Measurements from ENCODE around the gene AHRR. TPM values are rescaled to one million over a fixed set of nuclear protein-coding genes. Genes with fewer than 3 reads are reported as not detected.
"Not testable (repeated sequence)": the region's sequence is repeated elsewhere in the genome, so short reads cannot be mapped to it uniquely, and the experiment has no call there.

AHRR gene
- polyA plus RNA-seq, 1 donor = 3.9 TPM

- no peak overlapping the region for H3K4me3 ChIP-seq (ENCODE audit: low read length)
- DNase-seq = no peak
Measured at GRCh38 chr5:400282-401145, 79.0 kb downstream of the AHRR start.

DNA sequence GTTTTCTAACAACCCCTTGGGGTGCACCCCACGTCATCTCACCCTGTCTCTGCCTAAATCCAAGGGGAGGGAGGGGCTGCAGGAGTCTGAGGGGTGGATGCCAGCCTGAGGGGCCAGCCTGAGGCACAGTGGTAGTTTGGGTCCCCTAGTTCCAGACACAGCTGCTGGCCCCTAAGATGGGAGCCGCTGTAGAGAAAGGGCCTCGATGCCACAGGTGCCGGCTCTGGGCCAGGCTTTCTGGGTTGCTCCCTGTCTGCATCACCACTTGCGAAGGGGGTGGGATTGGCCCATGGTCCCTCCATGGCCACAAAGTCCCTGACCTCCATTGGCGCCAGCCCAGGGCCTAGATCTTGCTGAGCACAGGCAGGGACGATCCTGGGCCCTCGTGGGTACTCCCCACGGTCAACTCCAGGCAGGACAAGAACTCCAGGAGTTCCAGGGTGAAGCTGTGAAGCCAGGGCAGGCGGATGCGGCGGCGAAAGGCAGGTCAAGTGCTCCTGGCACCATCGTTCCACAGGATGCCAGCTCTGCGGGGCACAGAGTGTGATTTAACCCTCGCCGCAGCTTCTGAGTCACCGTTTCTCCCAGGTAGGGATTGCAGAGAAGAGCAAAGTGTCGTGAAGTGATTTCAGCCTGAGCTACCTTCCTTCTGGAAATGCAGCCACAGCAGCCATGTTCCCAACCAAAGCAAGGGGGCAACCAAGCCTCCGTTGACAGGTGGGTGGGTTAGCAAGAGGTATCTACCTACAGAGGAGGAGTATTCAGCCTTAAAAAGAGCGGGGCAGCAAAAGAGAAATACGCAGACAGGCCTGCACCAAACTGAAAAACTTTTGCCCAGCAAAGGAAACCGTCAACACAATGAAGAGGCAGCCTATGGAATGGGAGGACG is 79.9 kb downstream of the AHRR start:
- H3K27me3 ChIP-seq (ENCODE audit: control insufficient read depth, insufficient read depth, low read length) = peaks cover 9% of the 10 kb centered on the region
- no peak for DNase-seq
- H3K4me1 ChIP-seq (ENCODE audit: control insufficient read depth, insufficient read depth, low read length) = peaks cover 16% of the 10 kb centered on the region
- no peaks in the 10 kb centered on the region for H3K36me3 ChIP-seq (ENCODE audit: control insufficient read depth, insufficient read depth, low read length)
- peaks cover 9% of the 10 kb centered on the region for H3K9me3 ChIP-seq (ENCODE audit: control insufficient read depth, low read depth, low read length)
- H3K4me3 ChIP-seq (ENCODE audit: low read length) = no peak overlapping the region
- 100% methylated on average over 1 of the region's 24 CpGs for WGBS (ENCODE audit: insufficient coverage, low lambda C conversion rate)
- no peak overlapping the region for H3K27ac ChIP-seq (ENCODE audit: low read length)

More at GRCh38 chr5:400282-401145, 79.0 kb downstream of the AHRR start:
- Histone ChIP-seq H3K4me1 (ENCODE audit: control insufficient read depth, insufficient read depth, low read length) (peaks cover 16% of the 10 kb centered on the region), H3K36me3 (ENCODE audit: control insufficient read depth, insufficient read depth, low read length) (no peaks in the 10 kb centered on the region), H3K27me3 (ENCODE audit: control insufficient read depth, insufficient read depth, low read length) (peaks cover 9% of the 10 kb centered on the region), H3K27ac (ENCODE audit: low read length) (peak overlapping the region; percentile 53), H3K9me3 (ENCODE audit: control insufficient read depth, low read depth, low read length) (peaks cover 9% of the 10 kb centered on the region)
- 14% methylated on average over 1 of the region's 26 CpGs for WGBS (ENCODE audit: insufficient coverage, low lambda C conversion rate)

DNA sequence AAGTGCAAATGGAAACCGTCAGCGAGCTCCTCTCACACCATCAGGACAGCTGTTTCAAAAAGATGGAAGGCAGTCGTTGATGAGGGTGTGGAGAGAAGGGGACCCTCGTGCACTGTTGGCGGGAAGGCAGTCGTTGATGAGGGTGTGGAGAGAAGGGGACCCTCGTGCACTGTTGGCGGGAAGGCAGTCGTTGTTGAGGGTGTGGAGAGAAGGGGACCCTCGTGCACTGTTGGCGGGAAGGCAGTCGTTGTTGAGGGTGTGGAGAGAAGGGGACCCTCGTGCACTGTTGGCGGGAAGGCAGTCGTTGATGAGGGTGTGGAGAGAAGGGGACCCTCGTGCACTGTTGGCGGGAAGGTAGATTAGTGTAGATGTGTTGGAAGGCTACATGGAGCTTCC is 80.7 kb downstream of the AHRR start:
- H3K4me3 ChIP-seq (ENCODE audit: low read length); H3K27ac ChIP-seq (ENCODE audit: low read length); H3K27me3 ChIP-seq (ENCODE audit: control insufficient read depth, insufficient read depth, low read length); H3K9me3 ChIP-seq (ENCODE audit: control insufficient read depth, low read depth, low read length); DNase-seq; H3K36me3 ChIP-seq (ENCODE audit: control insufficient read depth, insufficient read depth, low read length): not testable (repeated sequence)
- WGBS (ENCODE audit: insufficient coverage, low lambda C conversion rate) = no CpG with 5 or more reads among the region's 17 CpGs
- peaks cover 16% of the 10 kb centered on the region for H3K4me1 ChIP-seq (ENCODE audit: control insufficient read depth, insufficient read depth, low read length)

DNA sequence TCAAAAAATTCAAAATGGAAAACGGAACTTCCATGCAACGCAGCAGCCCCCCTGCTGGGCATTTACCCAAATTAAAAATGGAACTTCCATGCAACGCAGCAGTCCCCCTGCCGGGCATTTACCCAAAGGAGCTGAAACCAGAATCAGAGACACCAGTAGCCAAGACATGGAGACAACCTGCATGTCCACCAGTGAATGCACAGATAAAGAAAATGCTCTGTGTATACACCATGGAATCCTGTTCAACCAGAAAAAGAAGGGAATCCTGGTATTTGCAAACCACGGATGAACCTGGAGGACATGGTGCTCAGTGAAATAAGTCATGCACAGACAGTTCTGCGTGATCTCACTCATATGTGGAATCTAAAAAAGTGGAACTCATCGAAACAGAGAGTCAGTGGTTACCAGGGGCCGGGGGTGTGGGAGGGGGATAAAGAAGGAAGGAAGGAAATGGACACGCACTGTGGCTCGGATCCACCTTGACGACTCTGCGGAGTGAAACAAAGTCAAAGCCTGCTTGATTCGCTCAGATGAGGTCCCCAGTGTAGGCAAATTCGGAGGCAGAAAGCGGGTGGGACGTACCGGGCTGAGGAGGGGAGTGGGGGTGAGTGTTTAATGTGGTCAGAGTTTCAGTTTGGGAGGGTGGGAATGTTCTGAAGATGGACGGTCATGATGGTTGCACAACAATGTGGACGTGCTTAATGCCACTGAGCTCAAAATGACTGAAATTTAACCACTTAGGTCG is 81.3 kb downstream of the AHRR start:
- no peak for DNase-seq
- no peak overlapping the region for H3K27ac ChIP-seq (ENCODE audit: low read length)
- no peaks in the 10 kb centered on the region for H3K36me3 ChIP-seq (ENCODE audit: control insufficient read depth, insufficient read depth, low read length)
- H3K27me3 ChIP-seq (ENCODE audit: control insufficient read depth, insufficient read depth, low read length) = peaks cover 9% of the 10 kb centered on the region
- H3K4me1 ChIP-seq (ENCODE audit: control insufficient read depth, insufficient read depth, low read length) = peaks cover 16% of the 10 kb centered on the region
- peaks cover 9% of the 10 kb centered on the region for H3K9me3 ChIP-seq (ENCODE audit: control insufficient read depth, low read depth, low read length)
- 91% methylated on average over 4 of the region's 20 CpGs for WGBS (ENCODE audit: insufficient coverage, low lambda C conversion rate)
- H3K4me3 ChIP-seq (ENCODE audit: low read length) = no peak overlapping the region

GRCh38 chr5:403995-404394 is 82.5 kb downstream of the AHRR start:
- no peak for DNase-seq
- Histone ChIP-seq H3K9me3 (ENCODE audit: control insufficient read depth, low read depth, low read length) (peaks cover 5% of the 10 kb centered on the region), H3K4me3 (ENCODE audit: low read length) (no peak overlapping the region), H3K27me3 (ENCODE audit: control insufficient read depth, insufficient read depth, low read length) (peaks cover 9% of the 10 kb centered on the region), H3K4me1 (ENCODE audit: control insufficient read depth, insufficient read depth, low read length) (peaks cover 13% of the 10 kb centered on the region), H3K27ac (ENCODE audit: low read length) (no peak overlapping the region), H3K36me3 (ENCODE audit: control insufficient read depth, insufficient read depth, low read length) (no peaks in the 10 kb centered on the region)
- 95% methylated on average over 7 of the region's 11 CpGs for WGBS (ENCODE audit: insufficient coverage, low lambda C conversion rate)

DNA sequence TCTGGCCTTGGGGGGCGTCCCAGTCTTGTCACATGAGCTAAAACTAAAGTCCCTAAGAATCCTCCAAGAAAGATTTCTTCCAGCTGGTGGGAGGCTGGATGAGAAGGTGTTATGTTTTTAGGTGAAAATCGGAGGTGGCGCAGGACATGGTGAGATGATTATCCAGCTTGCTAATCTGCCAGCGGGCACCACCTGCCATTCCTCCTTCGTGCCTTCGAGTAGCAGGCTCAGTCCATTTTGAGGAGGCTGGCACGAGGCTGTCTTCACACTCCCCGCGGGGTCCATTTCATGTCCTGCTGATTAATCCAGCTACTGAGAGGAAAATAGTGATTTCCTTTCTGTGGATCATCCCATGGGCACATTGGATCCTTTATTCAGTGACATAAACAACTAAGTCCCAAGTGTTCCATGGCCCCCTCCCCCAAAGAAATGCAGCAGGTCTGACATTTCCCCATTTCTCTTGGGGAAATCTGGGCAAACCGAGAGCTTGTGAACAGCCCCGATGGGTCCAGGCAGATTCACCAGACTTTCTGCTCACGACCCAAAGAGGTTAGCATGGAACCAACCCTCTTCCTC is 83.2 kb downstream of the AHRR start:
- no peak for DNase-seq
- peaks cover 6% of the 10 kb centered on the region for H3K4me1 ChIP-seq (ENCODE audit: control insufficient read depth, insufficient read depth, low read length)
- no peak overlapping the region for H3K4me3 ChIP-seq (ENCODE audit: low read length)
- no peak overlapping the region for H3K27ac ChIP-seq (ENCODE audit: low read length)
- H3K36me3 ChIP-seq (ENCODE audit: control insufficient read depth, insufficient read depth, low read length) = no peaks in the 10 kb centered on the region
- H3K27me3 ChIP-seq (ENCODE audit: control insufficient read depth, insufficient read depth, low read length) = peaks cover 4% of the 10 kb centered on the region
- no CpG with 5 or more reads among the region's 12 CpGs for WGBS (ENCODE audit: insufficient coverage, low lambda C conversion rate)
- peaks cover 2% of the 10 kb centered on the region for H3K9me3 ChIP-seq (ENCODE audit: control insufficient read depth, low read depth, low read length)

DNA sequence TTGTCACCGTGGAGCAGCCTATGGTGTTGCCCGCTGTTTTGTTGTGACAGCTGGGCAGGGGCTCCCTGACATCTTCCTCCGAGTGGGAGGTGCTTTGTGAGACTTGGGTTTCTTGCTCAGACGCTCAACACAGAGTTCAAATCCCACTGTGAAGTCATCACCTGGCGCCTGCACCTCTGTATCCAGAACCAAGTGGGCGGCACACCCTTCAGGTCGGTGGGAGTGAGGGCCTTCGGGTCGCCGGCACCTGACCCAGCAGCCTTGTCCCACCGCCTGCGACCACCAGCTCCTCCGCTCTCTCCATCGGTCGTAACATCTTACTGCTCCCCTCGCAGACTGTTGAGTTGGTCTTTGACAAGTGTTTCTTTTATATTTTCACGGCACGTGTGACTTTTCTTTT is 83.9 kb downstream of the AHRR start:
- DNase-seq = no peak

DNA sequence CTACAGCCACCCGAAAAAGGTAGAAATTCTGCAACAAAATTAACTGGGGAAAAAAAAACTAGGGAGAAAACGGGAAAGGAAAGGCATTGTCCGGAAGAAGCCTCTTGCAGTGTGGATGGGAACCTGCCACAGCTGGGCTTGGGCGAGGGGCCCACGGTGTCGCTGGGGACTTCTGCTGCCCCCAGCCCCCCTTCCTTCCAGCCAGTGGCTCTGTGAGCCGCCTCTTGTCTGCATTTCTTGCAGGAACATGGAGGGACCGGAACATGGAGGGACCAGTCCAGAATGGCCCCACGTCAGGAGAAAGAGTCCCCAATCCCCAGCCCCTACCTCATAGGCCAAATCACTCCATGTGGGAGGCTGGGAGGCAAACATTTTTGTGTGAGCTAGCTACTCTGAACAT is 84.5 kb downstream of the AHRR start:
- H3K4me3 ChIP-seq (ENCODE audit: low read length) = no peak overlapping the region
- DNase-seq = no peak
- no peaks in the 10 kb centered on the region for H3K27me3 ChIP-seq (ENCODE audit: control insufficient read depth, insufficient read depth, low read length)
- WGBS (ENCODE audit: insufficient coverage, low lambda C conversion rate) = no CpG with 5 or more reads among the region's 9 CpGs
- H3K4me1 ChIP-seq (ENCODE audit: control insufficient read depth, insufficient read depth, low read length) = no peaks in the 10 kb centered on the region
- no peaks in the 10 kb centered on the region for H3K36me3 ChIP-seq (ENCODE audit: control insufficient read depth, insufficient read depth, low read length)
- no peak overlapping the region for H3K27ac ChIP-seq (ENCODE audit: low read length)
- H3K9me3 ChIP-seq (ENCODE audit: control insufficient read depth, low read depth, low read length) = no peaks in the 10 kb centered on the region

More for the DNA sequence above, 83.9 kb downstream of the AHRR start:
- Histone ChIP-seq H3K27ac (ENCODE audit: low read length) (no peak overlapping the region), H3K36me3 (ENCODE audit: control insufficient read depth, insufficient read depth, low read length) (no peaks in the 10 kb centered on the region), H3K27me3 (ENCODE audit: control insufficient read depth, insufficient read depth, low read length) (no peaks in the 10 kb centered on the region), H3K4me1 (ENCODE audit: control insufficient read depth, insufficient read depth, low read length) (no peaks in the 10 kb centered on the region), H3K4me3 (ENCODE audit: low read length) (no peak overlapping the region), H3K9me3 (ENCODE audit: control insufficient read depth, low read depth, low read length) (no peaks in the 10 kb centered on the region)
- WGBS (ENCODE audit: insufficient coverage, low lambda C conversion rate) = 85% methylated on average over 4 of the region's 18 CpGs

- H3K9me3 ChIP-seq (ENCODE audit: control insufficient read depth, low read depth, low read length) = no peaks in the 10 kb centered on the region
- 100% methylated on average over 1 of the region's 6 CpGs for WGBS (ENCODE audit: insufficient coverage, low lambda C conversion rate)
- no peak for DNase-seq
Measured at GRCh38 chr5:407051-407450, 85.5 kb downstream of the AHRR start.

More at GRCh38 chr5:407051-407450, 85.5 kb downstream of the AHRR start:
- H3K4me3 ChIP-seq (ENCODE audit: low read length) = no peak overlapping the region
- no peak overlapping the region for H3K27ac ChIP-seq (ENCODE audit: low read length)
- no peaks in the 10 kb centered on the region for H3K36me3 ChIP-seq (ENCODE audit: control insufficient read depth, insufficient read depth, low read length)
- no peaks in the 10 kb centered on the region for H3K4me1 ChIP-seq (ENCODE audit: control insufficient read depth, insufficient read depth, low read length)
- H3K27me3 ChIP-seq (ENCODE audit: control insufficient read depth, insufficient read depth, low read length) = no peaks in the 10 kb centered on the region
